Measurements from ENCODE around the gene PRKN. TPM values are rescaled to one million over a fixed set of nuclear protein-coding genes. Genes with fewer than 3 reads are reported as not detected.

PRKN gene
- total and polyA plus RNA-seq, 9 of the 15 experiments (the other 6 are each of a cell fraction or from before 2014, with no cell fraction given) = 0.03 to 0.96 (median 0.15) TPM; not detected in 2

DNA sequence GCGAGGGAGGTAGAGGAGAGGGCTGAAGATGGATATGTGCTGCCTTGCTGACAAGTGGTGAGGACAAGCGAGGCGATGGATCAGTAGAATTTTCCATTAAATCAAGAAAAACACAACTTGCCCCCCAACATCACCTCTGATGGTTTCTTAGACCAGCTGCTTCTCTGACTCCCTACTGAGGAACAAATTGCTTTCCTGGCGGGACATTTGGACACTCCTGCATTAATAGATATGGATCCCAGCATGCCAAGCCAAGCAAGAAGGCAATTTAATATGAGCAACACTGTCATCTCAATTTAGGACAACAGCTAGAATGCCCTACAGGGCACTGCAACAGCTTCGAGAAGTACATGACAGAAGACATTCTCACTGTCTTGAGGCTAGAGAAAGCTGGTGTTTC is 1205.3 kb downstream of the PRKN start:
- TF ChIP-seq U2AF1 (optimal IDR thresholded peaks at IDR 0.05; ENCODE audit: low read depth, low read length) (no peak), STAT5A (IDR thresholded peaks at IDR 0.05; ENCODE audit: borderline replicate concordance, low read length) (no peak), SRSF7 (optimal IDR thresholded peaks at IDR 0.05; ENCODE audit: low read depth, low read length) (no peak), NCOA1 (IDR thresholded peaks at IDR 0.05; ENCODE audit: low read depth) (no peak), ZBTB33 (CRISPR knock-in tag; IDR thresholded peaks at IDR 0.05) (no peak)
- Histone ChIP-seq H3K27me3 (ENCODE audit: control insufficient read depth in 2 of 2, insufficient read depth in 2 of 2, low read length in 2 of 2) (no peaks in the 10 kb centered on the region; a peak in 2 of 5 replicates), H3K4me3 (no peak overlapping the region), H3K9me3 (replicated peaks; ENCODE audit: control insufficient read depth, insufficient read depth, low read depth, low read length) (no peaks in the 10 kb centered on the region), H3K9me1 (ENCODE audit: control insufficient read depth, insufficient read depth, low read length) (no peaks in the 10 kb centered on the region), H3K4me2 (ENCODE audit: insufficient read depth, low read length) (no peak overlapping the region), H3K4me1 (replicated peaks in 1 of 2; ENCODE audit: control insufficient read depth in 2 of 2, insufficient read depth in 2 of 2, low read length in 2 of 2) (peaks cover 0 to 6% of the 10 kb centered on the region in 2 experiments; a peak in 1 of 5 replicates), H2AFZ (ENCODE audit: low read depth, low read length) (no peak overlapping the region), H3K36me3 (ENCODE audit: control insufficient read depth, insufficient read depth, low read length) (no peaks in the 10 kb centered on the region), H3K9ac (ENCODE audit: insufficient read depth in 1 of 2, low read depth in 2 of 2, low read length in 2 of 2) (no peak overlapping the region), H3K27ac (ENCODE audit: extremely low read depth, low read depth, low read length) (no peak overlapping the region), H4K20me1 (replicated peaks; ENCODE audit: control insufficient read depth, insufficient read depth, low read length) (no peaks in the 10 kb centered on the region), H3K79me2 (ENCODE audit: control insufficient read depth, insufficient read depth, low read length) (no peaks in the 10 kb centered on the region)
- ATAC-seq = no peak
- no TSS peak for BruUV-seq (replicated peaks)
- intact Hi-C loops (cut with micrococcal nuclease) (no loop called here), in situ Hi-C loops (cut with MboI) (no loop called here)
- FAIRE-seq = no peak
- ChIA-PET CTCF (ENCODE audit: low intra/inter-chr PET ratio) (no interaction called here), POLR2A (interaction anchor here (1.2 kb wide), 1 partner anchor 24 kb away, joined by 4 read pairs; no protein-coding TSS in a partner anchor)
- DNase-seq (ENCODE audit: extremely low read depth in 1 of 4, low spot score in 3 of 4) = no peak
- 1% methylated on average over 5 of the region's 5 CpGs for WGBS (ENCODE audit: insufficient coverage, low coverage, missing lambda C conversion rate)
